ENCODE results near the gene SCIMP. TPM values are rescaled to one million over a fixed set of nuclear protein-coding genes. Genes with fewer than 3 reads are reported as not detected.

The SCIMP gene
- total and polyA plus RNA-seq, 2 of the 4 experiments (the other 2 are of a cell fraction): not detected

DNA sequence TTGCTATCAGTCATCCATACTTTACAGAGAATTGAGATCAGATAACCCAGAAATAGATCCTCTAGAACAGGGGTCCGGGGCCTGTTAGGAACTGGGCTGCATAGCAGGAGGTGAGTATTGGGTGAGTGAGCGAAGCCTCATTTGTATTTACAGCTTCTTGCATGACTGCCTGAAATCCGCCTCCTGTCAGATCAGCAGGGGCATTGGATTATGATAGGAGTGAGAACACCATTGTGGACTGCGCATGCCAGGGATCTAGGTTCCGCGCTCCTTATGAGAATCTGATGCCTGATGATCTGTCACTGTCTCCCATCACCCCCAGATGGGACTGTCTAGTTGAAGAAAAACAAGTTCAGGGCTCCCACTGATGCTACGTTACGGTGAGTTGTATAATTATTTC lies 13.0 kb upstream of the SCIMP start:
- no peak overlapping the region for H3K14ac ChIP-seq (replicated peaks; ENCODE audit: low read depth, low read length)
- no peaks in the 10 kb centered on the region for H3K4me1 ChIP-seq (ENCODE audit: control insufficient read depth, insufficient read depth, low read length)
- no peak for ATAC-seq (ENCODE audit: low read depth)
- no peak overlapping the region for H4K8ac ChIP-seq (ENCODE audit: low read depth in 2 of 2, low read length in 2 of 2)
- H3K4me2 ChIP-seq (ENCODE audit: low read depth, low read length): no peak overlapping the region
- peaks cover 6% of the 10 kb centered on the region for H3K27me3 ChIP-seq (ENCODE audit: control insufficient read depth, insufficient read depth, low read length)
- no TSS peak for BruUV-seq (replicated peaks)
- H2BK15ac ChIP-seq (ENCODE audit: low read depth, low read length): no peak overlapping the region
- WGBS, 2 experiments (ENCODE audit: extremely low coverage in 2 of 2, insufficient read length in 1 of 2): no CpG with 5 or more reads among the region's 8 CpGs
- no peak overlapping the region for H2AFZ ChIP-seq (replicated peaks; ENCODE audit: low read length, poor library complexity)
- no peaks in the 10 kb centered on the region for H3K9me3 ChIP-seq (ENCODE audit: control insufficient read depth, insufficient read depth, low read length)
- H4K20me1 ChIP-seq (ENCODE audit: insufficient read depth, low read length): no peaks in the 10 kb centered on the region
- no peak overlapping the region for H2BK5ac ChIP-seq (ENCODE audit: low read depth, low read length, poor library complexity, severe bottlenecking)
- H4K91ac ChIP-seq (ENCODE audit: insufficient read depth, low read depth, low read length): no peak overlapping the region
- H3K27ac ChIP-seq (ENCODE audit: insufficient read depth, low read length): no peak overlapping the region
- no peak overlapping the region for H2BK20ac ChIP-seq (ENCODE audit: low read depth, low read length)
- no peak overlapping the region for H3K4me3 ChIP-seq (ENCODE audit: insufficient read depth, low read depth, low read length)
- no peak overlapping the region for H4K5ac ChIP-seq (ENCODE audit: low read depth, low read length)
- no peak overlapping the region for H2BK120ac ChIP-seq (ENCODE audit: low read depth, low read length)
- no peaks in the 10 kb centered on the region for H3K79me1 ChIP-seq (ENCODE audit: low read depth in 1 of 2, low read length in 2 of 2)
- DNase-seq: no peak
- no peak overlapping the region for H3K18ac ChIP-seq (ENCODE audit: low read depth, low read length)
- no peaks in the 10 kb centered on the region for H3K9me1 ChIP-seq (ENCODE audit: insufficient read depth, low read length)
- dilution Hi-C loops (cut with HindIII; ENCODE audit: low sequenced_read_pairs, unreplicated experiment): no loop called here
- ChIA-PET CTCF (interaction anchor here (0.5 to 1.3 kb wide), 3 partner anchors 47 to 192 kb away, joined by 3 to 5 read pairs (median 4); partner anchors contain the start of gene C1QBP), POLR2A (ENCODE audit: unreplicated experiment) (no interaction called here)
- H3K23ac ChIP-seq (ENCODE audit: low read depth, low read length): no peak overlapping the region
- TF ChIP-seq CHD1 (IDR thresholded peaks at IDR 0.05; ENCODE audit: low read depth, low read length) (no peak), CEBPB (IDR thresholded peaks at IDR 0.05; ENCODE audit: low read depth, low read length) (no peak), MXI1 (IDR thresholded peaks at IDR 0.05; ENCODE audit: borderline replicate concordance, low read depth, low read length) (no peak), RAD21 (IDR thresholded peaks at IDR 0.05; ENCODE audit: low read length) (no peak), SMC3 (IDR thresholded peaks at IDR 0.05; ENCODE audit: low read depth, low read length) (no peak), POLR2A (IDR thresholded peaks at IDR 0.05; ENCODE audit: low read depth, low read length) (no peak), MAZ (IDR thresholded peaks at IDR 0.05; ENCODE audit: borderline replicate concordance, low read depth, low read length) (no peak), NFE2L2 (IDR thresholded peaks at IDR 0.05; ENCODE audit: low read depth, low read length) (no peak), MAFK (IDR thresholded peaks at IDR 0.05; ENCODE audit: low read depth, low read length) (no peak)
- TF ChIP-seq, protein P1, sequence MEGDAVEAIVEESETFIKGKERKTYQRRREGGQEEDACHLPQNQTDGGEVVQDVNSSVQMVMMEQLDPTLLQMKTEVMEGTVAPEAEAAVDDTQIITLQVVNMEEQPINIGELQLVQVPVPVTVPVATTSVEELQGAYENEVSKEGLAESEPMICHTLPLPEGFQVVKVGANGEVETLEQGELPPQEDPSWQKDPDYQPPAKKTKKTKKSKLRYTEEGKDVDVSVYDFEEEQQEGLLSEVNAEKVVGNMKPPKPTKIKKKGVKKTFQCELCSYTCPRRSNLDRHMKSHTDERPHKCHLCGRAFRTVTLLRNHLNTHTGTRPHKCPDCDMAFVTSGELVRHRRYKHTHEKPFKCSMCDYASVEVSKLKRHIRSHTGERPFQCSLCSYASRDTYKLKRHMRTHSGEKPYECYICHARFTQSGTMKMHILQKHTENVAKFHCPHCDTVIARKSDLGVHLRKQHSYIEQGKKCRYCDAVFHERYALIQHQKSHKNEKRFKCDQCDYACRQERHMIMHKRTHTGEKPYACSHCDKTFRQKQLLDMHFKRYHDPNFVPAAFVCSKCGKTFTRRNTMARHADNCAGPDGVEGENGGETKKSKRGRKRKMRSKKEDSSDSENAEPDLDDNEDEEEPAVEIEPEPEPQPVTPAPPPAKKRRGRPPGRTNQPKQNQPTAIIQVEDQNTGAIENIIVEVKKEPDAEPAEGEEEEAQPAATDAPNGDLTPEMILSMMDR (conservative IDR thresholded peaks at IDR 0.05; ENCODE audit: low read depth, low read length): no peak
- in situ Hi-C loops (cut with MboI; ENCODE audit: low sequenced_read_pairs): loop anchor here (5.0 to 25.0 kb wide), 2 partner anchors 195 to 1190 kb away; partner anchors contain the start of genes AIPL1 and PIMREG
- intact Hi-C loops (cut with micrococcal nuclease): loop anchor here (5.0 to 10.0 kb wide), 2 partner anchors 120 to 1187 kb away; partner anchors contain the start of gene AIPL1
- H3K4ac ChIP-seq (ENCODE audit: low read depth, low read length): no peak overlapping the region
- H2AK9ac ChIP-seq (replicated peaks; ENCODE audit: low read depth, low read length, poor library complexity): no peak overlapping the region
- H3K9ac ChIP-seq (ENCODE audit: low read depth, low read length): no peak overlapping the region
- no peak overlapping the region for H3K56ac ChIP-seq (ENCODE audit: extremely low read depth, insufficient read depth, low read length)
- H3K36me3 ChIP-seq (ENCODE audit: control insufficient read depth, insufficient read depth, low read length): no peaks in the 10 kb centered on the region
- H2AK5ac ChIP-seq (ENCODE audit: low read depth, low read length): no peak overlapping the region

Data from IMR-90 (cell line).